H1 (cell line): ENCODE results near the gene GRIN3A. TPM values are rescaled to one million over a fixed set of nuclear protein-coding genes. Genes with fewer than 3 reads are reported as not detected.

Source experiments
- CTCF ChIA-PET: fragments of 300-600 bp; sonication (Branson Sonifier 250); formaldehyde crosslinking; loops from one replicate; lab custom pipeline; 2021; ENCODE audit not compliant: partially characterized antibody; lab: Charles Lee
- POLR2A ChIA-PET: fragments of 300-600 bp; sonication (Branson Sonifier 250); formaldehyde crosslinking; loops from one replicate; lab custom pipeline; 2021; ENCODE audit warnings: inconsistent platforms; ENCODE audit not compliant: partially characterized antibody; lab: Charles Lee
- DNase-seq, 2 experiments: peaks; one replicate each; pipeline versions ENCODE4 v3.0.0 to v3.0.0-alpha.2; 2010 to 2022; ENCODE audit warnings: low spot score in 2 of 2, low read depth in 1 of 2, mixed read lengths in 1 of 2
- FAIRE-seq: peaks from 2 replicates; lab custom pipeline; 2011; peaks lifted over from hg19 to GRCh38; lab: Jason Lieb, UNC
- H2AFZ ChIP-seq: 2 replicates; pipeline ENCODE4 v1.8.1; 2012; ENCODE audit warnings: low read length, inconsistent platforms
- H2AK5ac ChIP-seq: 2 replicates; pipeline ENCODE4 v1.6.1; 2013; ENCODE audit warnings: low read depth, low read length
- H2BK120ac ChIP-seq: replicated peaks from 2 replicates; pipeline ENCODE3; 2013; ENCODE audit warnings: low read depth, low read length, inconsistent platforms
- H2BK12ac ChIP-seq: 2 replicates; pipeline ENCODE4 v1.6.1; 2013; ENCODE audit warnings: low read depth, low read length
- H2BK15ac ChIP-seq: 2 replicates; pipeline ENCODE4 v1.6.1; 2013; ENCODE audit warnings: low read length
- H2BK20ac ChIP-seq: 2 replicates; pipeline ENCODE4 v1.6.1; 2013; ENCODE audit warnings: low read length
- H2BK5ac ChIP-seq: 2 replicates; pipeline ENCODE4 v1.6.1; 2013; ENCODE audit warnings: low read depth, low read length
- H3K14ac ChIP-seq: 2 replicates; pipeline ENCODE4 v1.6.1; 2013; ENCODE audit warnings: inconsistent platforms; ENCODE audit not compliant: insufficient read length
- H3K18ac ChIP-seq: 2 replicates; pipeline ENCODE4 v1.6.1; 2013; ENCODE audit warnings: low read length; ENCODE audit errors: extremely low read depth
- H3K23ac ChIP-seq: 2 replicates; pipeline ENCODE4 v1.6.1; 2013; ENCODE audit warnings: inconsistent platforms; ENCODE audit not compliant: insufficient read length
- H3K23me2 ChIP-seq: 2 replicates; pipeline ENCODE4 v1.6.1; 2013; ENCODE audit warnings: low read depth, low read length
- H3K27ac ChIP-seq: 2 replicates; pipeline ENCODE4 v1.6.1; 2011; ENCODE audit warnings: low read depth, low read length, inconsistent platforms
- H3K27me3 ChIP-seq, 4 experiments: replicated peaks in 1 of 4; 1 replicate in 1 of 4; 2 replicates in 3 of 4; pipeline versions ENCODE4 v1.6.1 to v1.8.1; 2011 to 2013; ENCODE audit warnings: low read length in 3 of 4, mild to moderate bottlenecking in 3 of 4, inconsistent platforms in 2 of 4, mixed read lengths in 2 of 4, moderate library complexity in 1 of 4; ENCODE audit not compliant: control insufficient read depth in 3 of 4, insufficient read depth in 3 of 4; ENCODE audit errors: extremely low read depth in 1 of 4
- H3K36me3 ChIP-seq, 4 experiments: 2 replicates each; pipeline versions ENCODE4 v1.6.1 to v1.8.1; 2011 to 2013; ENCODE audit warnings: mild to moderate bottlenecking in 4 of 4, low read length in 3 of 4, moderate library complexity in 2 of 4, control low read depth in 1 of 4, inconsistent platforms in 1 of 4; ENCODE audit not compliant: insufficient read depth in 4 of 4, control insufficient read depth in 2 of 4
- H3K4ac ChIP-seq: replicated peaks from 2 replicates; pipeline ENCODE3; 2013; ENCODE audit warnings: low read length, low read depth, mixed read lengths, inconsistent platforms; ENCODE audit not compliant: insufficient read length
- H3K4me1 ChIP-seq, 4 experiments: replicated peaks in 1 of 4; 1 replicate in 1 of 4; 2 replicates in 3 of 4; pipeline versions ENCODE4 v1.6.1 to v1.8.1; 2011 to 2013; ENCODE audit warnings: low read length in 3 of 4, inconsistent platforms in 2 of 4, mixed read lengths in 1 of 4; ENCODE audit not compliant: insufficient read depth in 4 of 4, control insufficient read depth in 3 of 4
- H3K4me2 ChIP-seq, 2 experiments: 2 replicates each; pipeline versions ENCODE4 v1.6.1 to v1.8.1; 2011 to 2013; ENCODE audit warnings: low read depth in 2 of 2, low read length in 2 of 2, control low read depth in 1 of 2, inconsistent platforms in 1 of 2, mild to moderate bottlenecking in 1 of 2; ENCODE audit not compliant: insufficient read depth in 1 of 2
- H3K4me3 ChIP-seq, 4 experiments: fragments of 200-600, 300-600 bp in 1 of 4; sonication (generic), shearing (Covaris generic), sonication (Bioruptor Twin) in 1 of 4; 2 replicates each; pipeline versions ENCODE4 v1.5.1 to v1.8.1; 2011 to 2016; ENCODE audit warnings: low read length in 4 of 4, low read depth in 3 of 4, control low read depth in 2 of 4, inconsistent platforms in 2 of 4, mild to moderate bottlenecking in 2 of 4, mixed read lengths in 1 of 4, moderate library complexity in 1 of 4; ENCODE audit not compliant: insufficient read depth in 2 of 4; ENCODE audit errors: extremely low read depth in 1 of 4
- H3K56ac ChIP-seq: replicated peaks from 2 replicates; pipeline ENCODE3; 2013; ENCODE audit warnings: low read depth, mild to moderate bottlenecking, mixed read lengths, low read length, inconsistent platforms; ENCODE audit not compliant: insufficient read length
- H3K79me1 ChIP-seq: 2 replicates; pipeline ENCODE4 v1.6.1; 2013; ENCODE audit warnings: low read depth, low read length, control low read depth
- H3K79me2 ChIP-seq, 2 experiments: 2 replicates each; pipeline versions ENCODE4 v1.6.1 to v1.8.1; 2012 to 2013; ENCODE audit warnings: low read length in 2 of 2, mild to moderate bottlenecking in 2 of 2, inconsistent platforms in 1 of 2; ENCODE audit not compliant: insufficient read depth in 2 of 2, control insufficient read depth in 1 of 2
- H3K9ac ChIP-seq, 4 experiments: replicated peaks in 1 of 4; 1 replicate in 1 of 4; 2 replicates in 3 of 4; pipeline versions ENCODE4 v1.6.1 to v1.8.1; 2011 to 2013; ENCODE audit warnings: low read depth in 3 of 4, low read length in 3 of 4, control low read depth in 2 of 4, mild to moderate bottlenecking in 2 of 4, moderate library complexity in 2 of 4, inconsistent platforms in 1 of 4; ENCODE audit errors: extremely low read depth in 1 of 4
- H3K9me3 ChIP-seq, 2 experiments: 2 replicates each; pipeline versions ENCODE4 v1.6.1 to v1.8.1; 2012 to 2013; ENCODE audit warnings: mild to moderate bottlenecking in 2 of 2, moderate library complexity in 2 of 2, control low read depth in 1 of 2, inconsistent platforms in 1 of 2, low read depth in 1 of 2, low read length in 1 of 2, mixed read lengths in 1 of 2; ENCODE audit not compliant: insufficient read depth in 2 of 2
- H4K20me1 ChIP-seq, 2 experiments: replicated peaks in 1 of 2; 2 replicates each; pipeline versions ENCODE3 to v1.8.1; 2011 to 2013; ENCODE audit warnings: inconsistent platforms in 2 of 2, low read length in 2 of 2, mild to moderate bottlenecking in 1 of 2; ENCODE audit not compliant: insufficient read depth in 2 of 2, control insufficient read depth in 1 of 2
- H4K5ac ChIP-seq: 2 replicates; pipeline ENCODE4 v1.6.1; 2013; ENCODE audit warnings: low read length, low read depth, mixed read lengths, inconsistent platforms; ENCODE audit not compliant: insufficient read length
- H4K8ac ChIP-seq: 2 replicates; pipeline ENCODE4 v1.8.0; 2013; ENCODE audit warnings: mild to moderate bottlenecking, moderate library complexity, low read length, inconsistent platforms; ENCODE audit not compliant: insufficient read depth; ENCODE audit errors: extremely low read depth
- H4K91ac ChIP-seq: replicated peaks from 2 replicates; pipeline ENCODE3; 2013; ENCODE audit warnings: low read length, mixed read lengths, inconsistent platforms; ENCODE audit not compliant: insufficient read length
- ASH2L ChIP-seq: fragments of 200-600, 300-600 bp; sonication (generic); IDR thresholded peaks from one replicate; pipeline ENCODE4 v1.7.1; 2017; ENCODE audit warnings: low read length
- BCL11A ChIP-seq, 2 experiments: IDR thresholded peaks; one replicate each; pipeline ENCODE4 v1.6.1; 2011; ENCODE audit warnings: low read depth in 2 of 2, low read length in 2 of 2, mild to moderate bottlenecking in 2 of 2
- BRCA1 ChIP-seq: IDR thresholded peaks from 2 replicates; pipeline ENCODE4 v1.6.1; 2012; ENCODE audit warnings: low read depth, low read length, improper control_type of control experiment
- JUN ChIP-seq: IDR thresholded peaks from 2 replicates; pipeline ENCODE4 v1.6.1; 2011; ENCODE audit warnings: low read depth, mild to moderate bottlenecking, improper control_type of control experiment, low read length
- MAX ChIP-seq: IDR thresholded peaks from 2 replicates; pipeline ENCODE4 v1.6.1; 2012; ENCODE audit warnings: inconsistent platforms
- NANOG ChIP-seq: IDR thresholded peaks from 2 replicates; pipeline ENCODE4 v1.6.1; 2011; ENCODE audit warnings: low read length, low read depth, mild to moderate bottlenecking, inconsistent platforms; ENCODE audit not compliant: insufficient read depth, poor library complexity, severe bottlenecking
- RNF2 ChIP-seq: fragments of 200-900, 300-1000 bp; sonication (generic); IDR thresholded peaks from 2 replicates; pipeline ENCODE4 v1.7.1; 2016; ENCODE audit warnings: borderline replicate concordance, low read depth, mild to moderate bottlenecking, antibody characterized with exemption, low read length; ENCODE audit not compliant: poor library complexity, severe bottlenecking; ENCODE audit errors: missing control alignments
- SIN3A ChIP-seq, 2 experiments: IDR thresholded peaks in 1 of 2; conservative IDR thresholded peaks in 1 of 2; 2 replicates each; pipeline ENCODE4 v1.6.1; 2011 to 2012; ENCODE audit warnings: low read length in 2 of 2, improper control_type of control experiment in 1 of 2, low read depth in 1 of 2, mild to moderate bottlenecking in 1 of 2
- SP1 ChIP-seq: IDR thresholded peaks from 2 replicates; pipeline ENCODE4 v1.6.1; 2011; ENCODE audit warnings: low read depth, low read length
- WGBS, 2 experiments: shearing (Covaris generic) in 1 of 2; methylation state at CpG; one replicate each; pipeline versions ENCODE4 v1.1.6 to v1.1.7; 2013 to 2015; ENCODE audit warnings: low lambda C conversion rate in 2 of 2, mixed read lengths in 2 of 2, inconsistent platforms in 1 of 2, low coverage in 1 of 2, missing lambda C conversion rate in 1 of 2; ENCODE audit not compliant: insufficient replicate concordance in 2 of 2, insufficient coverage in 1 of 2, insufficient read length in 1 of 2; ENCODE audit errors: extremely low coverage in 1 of 2, missing lambda C conversion rate in 1 of 2; 5-methylcytosine and 5-hydroxymethylcytosine counted together
- polyA plus RNA-seq, 7 experiments: library from polyadenylated mRNA; depleted of rRNA in 3 of 7; stranded (reverse) in 5 of 7; unstranded in 2 of 7; fragments of >200 nt in 5 of 7; fragments of 200-250 nt in 2 of 7; gene quantifications; 1 replicate in 5 of 7; 2 replicates in 1 of 7; 4 replicates in 1 of 7; pipeline versions ENCODE4 v1.2.1 to v1.2.3, GENCODE V29; 2011 to 2013; ENCODE audit warnings: missing spikeins in 2 of 7, mixed read lengths in 2 of 7
- total RNA-seq: library from RNA; stranded (reverse); fragmentation: NEBNext Ultra II Directional; extraction: Animal tissue kit (Norgen Biotek cat#: 25700); gene quantifications from 2 replicates; pipeline ENCODE4 v1.2.1, GENCODE V29; 2021

GRIN3A gene
- total and polyA plus RNA-seq, 2 of the 8 experiments (the other 6 are each of a cell fraction or from before 2014, with no cell fraction given), result 0.04 TPM; not detected in 1

- FAIRE-seq (no peak), DNase-seq (no peak)
- Histone ChIP-seq H3K4ac (no peak overlapping the region), H3K56ac (no peak overlapping the region), H3K79me1 (no peaks in the 10 kb centered on the region), H2BK5ac (no peak overlapping the region), H3K9me3 (no peaks in the 10 kb centered on the region), H3K4me2 (no peak overlapping the region), H3K9ac (no peak overlapping the region), H4K8ac (no peak overlapping the region), H2AFZ (no peak overlapping the region), H2BK15ac (no peak overlapping the region), H3K23ac (no peak overlapping the region), H2BK20ac (no peak overlapping the region), H3K36me3 (no peaks in the 10 kb centered on the region), H3K4me1 (no peaks in the 10 kb centered on the region), H3K23me2 (no peaks in the 10 kb centered on the region), H3K27me3 (peaks cover 0 to 5% (median 2%) of the 10 kb centered on the region in 4 experiments; a peak in 3 of 7 replicates), H3K14ac (no peak overlapping the region), H3K18ac (no peak overlapping the region), H4K5ac (no peak overlapping the region), H3K27ac (no peak overlapping the region), H4K91ac (no peak overlapping the region), H2BK120ac (no peak overlapping the region), H2BK12ac (no peak overlapping the region), H3K4me3 (no peak overlapping the region), H3K79me2 (no peaks in the 10 kb centered on the region), H4K20me1 (no peaks in the 10 kb centered on the region), H2AK5ac (no peak overlapping the region)
- ChIA-PET CTCF (no interaction called here), POLR2A (no interaction called here)
- 29% methylated on average over 1 of the region's 1 CpG; no CpG with 5 or more reads in 1 of the 2 experiments for whole genome bisulfite sequencing, 2 experiments
- TF ChIP-seq SIN3A (conservative IDR thresholded peaks at IDR 0.05 in 1 of 2, IDR thresholded peaks at IDR 0.05 in 1 of 2; ENCODE audit: low read depth in 1 of 2, low read length in 2 of 2) (no peak), JUN (no peak), ASH2L (no peak), BCL11A (IDR thresholded peaks at IDR 0.05; ENCODE audit: low read depth in 2 of 2, low read length in 2 of 2) (no peak), SP1 (no peak), MAX (no peak), RNF2 (no peak), NANOG (no peak), BRCA1 (no peak)
Measured at GRCh38 chr9:101731429-101731828, 7.0 kb downstream of the GRIN3A start.
